ENCODE results near the gene RTL3.
A peak's percentile ranks its signal among the peaks of the same experiment; 100 is the strongest.
"Not testable (repeated sequence)": the region's sequence is repeated elsewhere in the genome, so short reads cannot be mapped to it uniquely, and the experiment has no call there.

The RTL3 gene

GRCh38 chrX:78658845-78659744 is at the start of gene RTL3:
RTL3 (minus strand) TSS chrX:78659328; CDS start chrX:78658420, 908 bp downstream.
- DNase-seq (ENCODE audit: low read depth in 2 of 2), result peak; percentile 66 to 70

GRCh38 chrX:78708816-78709215 is 49.7 kb upstream of the RTL3 start:
- DNase-seq (ENCODE audit: low read depth in 2 of 2), result peak in 1 of 2 experiments; percentile 3

- DNase-seq (ENCODE audit: low read depth in 2 of 2), result peak; percentile 7 to 10
These were observed 49.1 kb upstream of the RTL3 start for GRCh38 chrX:78708262-78708661.

- no peak for DNase-seq (ENCODE audit: low read depth in 2 of 2)
These were observed 46.9 kb upstream of the RTL3 start for GRCh38 chrX:78706071-78706470.

- no peak for DNase-seq (ENCODE audit: low read depth in 2 of 2)
These were observed 34.4 kb upstream of the RTL3 start for GRCh38 chrX:78693536-78693935.

- DNase-seq (ENCODE audit: low read depth in 2 of 2), result no peak
These were observed 33.9 kb upstream of the RTL3 start for GRCh38 chrX:78693012-78693411.

- DNase-seq (ENCODE audit: low read depth in 2 of 2), result no peak
These were observed 28.5 kb upstream of the RTL3 start for GRCh38 chrX:78687586-78687985.

GRCh38 chrX:78673246-78673645 is 14.1 kb upstream of the RTL3 start:
- no peak for DNase-seq (ENCODE audit: low read depth in 2 of 2)

- DNase-seq (ENCODE audit: low read depth in 2 of 2), result no peak
These were observed 6.2 kb upstream of the RTL3 start for GRCh38 chrX:78665342-78665741.

- no peak for DNase-seq (ENCODE audit: low read depth in 2 of 2)
These were observed 2.7 kb upstream of the RTL3 start for GRCh38 chrX:78661836-78662235.

- DNase-seq (ENCODE audit: low read depth in 2 of 2), result no peak
These were observed 827 bp upstream of the RTL3 start for GRCh38 chrX:78659955-78660354.

- DNase-seq (ENCODE audit: low read depth in 2 of 2), result no peak
These were observed 714 bp downstream of the RTL3 start for GRCh38 chrX:78658414-78658813.

GRCh38 chrX:78655642-78656041 is 3.5 kb downstream of the RTL3 start:
- DNase-seq (ENCODE audit: low read depth in 2 of 2), result no peak

GRCh38 chrX:78653118-78653822 is 5.9 kb downstream of the RTL3 start:
- DNase-seq (ENCODE audit: low read depth in 2 of 2), result peak; percentile 72 to 74

GRCh38 chrX:78650906-78651437 is 8.2 kb downstream of the RTL3 start:
- peak; percentile 72 to 77 for DNase-seq (ENCODE audit: low read depth in 2 of 2)

GRCh38 chrX:78643874-78644273 is 15.3 kb downstream of the RTL3 start:
- no peak for DNase-seq (ENCODE audit: low read depth in 2 of 2)

GRCh38 chrX:78643096-78643495 is 16.0 kb downstream of the RTL3 start:
- DNase-seq (ENCODE audit: low read depth in 2 of 2), result peak in 1 of 2 experiments; percentile 22

GRCh38 chrX:78636096-78636495 is 23.0 kb downstream of the RTL3 start:
- not testable (repeated sequence) for DNase-seq (ENCODE audit: low read depth in 2 of 2)

GRCh38 chrX:78624962-78625909 is 33.9 kb downstream of the RTL3 start:
- no peak for DNase-seq (ENCODE audit: low read depth in 2 of 2)

GRCh38 chrX:78624426-78624825 is 34.7 kb downstream of the RTL3 start:
- DNase-seq (ENCODE audit: low read depth in 2 of 2), result no peak

- DNase-seq (ENCODE audit: low read depth in 2 of 2), result no peak
These were observed 36.3 kb downstream of the RTL3 start for GRCh38 chrX:78622831-78623230.
